Esophagus muscularis mucosa (tissue), 4 donors: ENCODE results near the gene MSMB. TPM values are rescaled to one million over a fixed set of nuclear protein-coding genes. Genes with fewer than 3 reads are reported as not detected.
"Not testable (repeated sequence)": the region's sequence is repeated elsewhere in the genome, so short reads cannot be mapped to it uniquely, and the experiment has no call there.

Experiments
- DNase-seq: peaks from one replicate; pipeline ENCODE4 v3.0.0-alpha.2; 2017; ENCODE audit errors: extremely low spot score
- H3K27ac ChIP-seq, 4 donors: fragments of 200-600 bp; sonication (generic); replicated peaks in 1 of 4; 1 replicate in 3 of 4; 2 replicates in 1 of 4; pipeline ENCODE4 v1.5.1; 2016 to 2019; ENCODE audit warnings: mild to moderate bottlenecking in 1 of 4
- H3K27me3 ChIP-seq, 4 donors: fragments of 200-600 bp; sonication (generic); one replicate each; pipeline versions ENCODE4 v1.5.1 to v1.6.0; 2016 to 2019
- H3K36me3 ChIP-seq, 4 donors: fragments of 200-600 bp; sonication (generic); one replicate each; pipeline ENCODE4 v1.5.1; 2016 to 2019
- H3K4me1 ChIP-seq, 4 donors: fragments of 200-600 bp; sonication (generic); one replicate each; pipeline ENCODE4 v1.5.1; 2016 to 2019
- H3K4me3 ChIP-seq, 4 donors: fragments of 200-600 bp; sonication (generic); 1 replicate in 2 of 4; 2 replicates in 2 of 4; pipeline ENCODE4 v1.5.1; 2016 to 2019; ENCODE audit warnings: mild to moderate bottlenecking in 4 of 4, moderate library complexity in 1 of 4
- H3K9me3 ChIP-seq, 4 donors: fragments of 200-600 bp; sonication (generic); 1 replicate in 3 of 4; 2 replicates in 1 of 4; pipeline ENCODE4 v1.5.1; 2016 to 2019
- CTCF ChIP-seq, 3 experiments: fragments of 200-600 bp in 2 of 3; fragments of 450-650 bp in 1 of 3; sonication (generic) in 2 of 3; IDR thresholded peaks; one replicate each; pipeline ENCODE4 v1.5.1; 2017 to 2019; ENCODE audit warnings: antibody characterized with exemption in 3 of 3, mild to moderate bottlenecking in 2 of 3, moderate library complexity in 1 of 3
- EP300 ChIP-seq: sonication (generic); formaldehyde crosslinking; IDR thresholded peaks from one replicate; pipeline ENCODE4 v1.6.1; 2017; ENCODE audit warnings: antibody characterized with exemption
- POLR2A ChIP-seq: fragments of 450-650 bp; IDR thresholded peaks from one replicate; pipeline ENCODE4 v1.6.1; 2017; ENCODE audit warnings: antibody characterized with exemption, moderate library complexity, mild to moderate bottlenecking, low read depth
- POLR2AphosphoS5 ChIP-seq, 2 donors: sonication (generic); formaldehyde crosslinking; IDR thresholded peaks; one replicate each; pipeline ENCODE4 v1.6.1; 2017; ENCODE audit warnings: antibody characterized with exemption in 2 of 2
- WGBS: methylation state at CpG from one replicate; pipeline ENCODE4 v1.1.5; 2018; 5-methylcytosine and 5-hydroxymethylcytosine counted together
- intact Hi-C: fragments of 100-400 bp; cut with DNase I; formaldehyde crosslinking; loops from one replicate; pipeline ENCODE4 v1.15.1; 2023
- total RNA-seq, 4 donors: library from RNA; depleted of rRNA; stranded (reverse); fragments of >200 nt; gene quantifications; one replicate each; pipeline versions ENCODE4 v1.1.0 to v1.2.1, GENCODE V29; 2016

Gene MSMB
- total RNA-seq, 4 donors from 2014 or later: not detected

- 44% methylated on average over 2 of the region's 12 CpGs for WGBS
- Histone ChIP-seq H3K4me3 (no peak overlapping the region), H3K4me1 (no peaks in the 10 kb centered on the region), H3K36me3 (no peaks in the 10 kb centered on the region), H3K27me3 (no peaks in the 10 kb centered on the region), H3K27ac (no peak overlapping the region), H3K9me3 (no peaks in the 10 kb centered on the region)
- intact Hi-C loops: no loop called here
- TF ChIP-seq CTCF (IDR thresholded peaks at IDR 0.05) (no peak), POLR2AphosphoS5 (IDR thresholded peaks at IDR 0.05) (no peak), EP300 (no peak), POLR2A (no peak)
- peak; percentile 77 for DNase-seq
These were observed 45.9 kb upstream of the MSMB start for GRCh38 chr10:46091828-46092523.

- Histone ChIP-seq H3K36me3 (no peaks in the 10 kb centered on the region), H3K9me3 (no peaks in the 10 kb centered on the region), H3K4me1 (no peaks in the 10 kb centered on the region), H3K4me3 (no peak overlapping the region), H3K27ac (no peak overlapping the region), H3K27me3 (no peaks in the 10 kb centered on the region)
- DNase-seq: peak; percentile 75
- no peak for TF ChIP-seq CTCF (IDR thresholded peaks at IDR 0.05)
- TF ChIP-seq POLR2A: no peak
- no peak for TF ChIP-seq POLR2AphosphoS5 (IDR thresholded peaks at IDR 0.05)
- TF ChIP-seq EP300: no peak
- 81% methylated on average over 7 of the region's 9 CpGs for WGBS
- intact Hi-C loops: no loop called here
These were observed 45.2 kb upstream of the MSMB start for GRCh38 chr10:46091080-46091827.

GRCh38 chr10:46090258-46090812 lies 44.3 kb upstream of the MSMB start:
- H3K27ac ChIP-seq: no peak overlapping the region
- H3K36me3 ChIP-seq: no peaks in the 10 kb centered on the region
- no peaks in the 10 kb centered on the region for H3K4me1 ChIP-seq
- WGBS: 90% methylated on average over 10 of the region's 10 CpGs
- H3K9me3 ChIP-seq: no peaks in the 10 kb centered on the region
- no peak overlapping the region for H3K4me3 ChIP-seq
- DNase-seq: peak; percentile 45
- H3K27me3 ChIP-seq: no peaks in the 10 kb centered on the region
- intact Hi-C loops: no loop called here
- TF ChIP-seq POLR2AphosphoS5 (IDR thresholded peaks at IDR 0.05): no peak
- TF ChIP-seq POLR2A: no peak
- no peak for TF ChIP-seq CTCF (IDR thresholded peaks at IDR 0.05)
- no peak for TF ChIP-seq EP300

GRCh38 chr10:46087381-46087780 lies 41.3 kb upstream of the MSMB start:
- 94% methylated on average over 11 of the region's 11 CpGs for WGBS
- H3K27me3 ChIP-seq, H3K27ac ChIP-seq, H3K9me3 ChIP-seq, H3K4me1 ChIP-seq, H3K36me3 ChIP-seq, intact Hi-C loops, H3K4me3 ChIP-seq: not testable (repeated sequence)
- DNase-seq: peak; percentile 17

GRCh38 chr10:46084321-46085165 lies 38.5 kb upstream of the MSMB start:
- TF ChIP-seq POLR2A: no peak
- TF ChIP-seq POLR2AphosphoS5 (IDR thresholded peaks at IDR 0.05): no peak
- TF ChIP-seq CTCF (IDR thresholded peaks at IDR 0.05): no peak
- TF ChIP-seq EP300: no peak
- H3K36me3 ChIP-seq: no peaks in the 10 kb centered on the region
- H3K27me3 ChIP-seq: no peaks in the 10 kb centered on the region
- H3K4me3 ChIP-seq: no peak overlapping the region
- intact Hi-C loops: no loop called here
- no peak overlapping the region for H3K27ac ChIP-seq
- H3K4me1 ChIP-seq: no peaks in the 10 kb centered on the region
- peak; percentile 90 for DNase-seq
- 67% methylated on average over 12 of the region's 12 CpGs for whole genome bisulfite sequencing
- H3K9me3 ChIP-seq: no peaks in the 10 kb centered on the region
